Stimulated activated CD4-positive, alpha-beta T cell treated with anti-CD3 and anti-CD28 coated beads, Interleukin-1b, Interleukin-23, amount 100 ng/mL, for 48 hours (primary cell): ENCODE measurements around the gene SCARF2.
"Not testable (repeated sequence)": the region's sequence is repeated elsewhere in the genome, so short reads cannot be mapped to it uniquely, and the experiment has no call there.

ENCODE experiments used
- DNase-seq: peaks from one replicate; pipeline ENCODE4 v3.0.0-alpha.2; 2020

SCARF2 gene

DNA sequence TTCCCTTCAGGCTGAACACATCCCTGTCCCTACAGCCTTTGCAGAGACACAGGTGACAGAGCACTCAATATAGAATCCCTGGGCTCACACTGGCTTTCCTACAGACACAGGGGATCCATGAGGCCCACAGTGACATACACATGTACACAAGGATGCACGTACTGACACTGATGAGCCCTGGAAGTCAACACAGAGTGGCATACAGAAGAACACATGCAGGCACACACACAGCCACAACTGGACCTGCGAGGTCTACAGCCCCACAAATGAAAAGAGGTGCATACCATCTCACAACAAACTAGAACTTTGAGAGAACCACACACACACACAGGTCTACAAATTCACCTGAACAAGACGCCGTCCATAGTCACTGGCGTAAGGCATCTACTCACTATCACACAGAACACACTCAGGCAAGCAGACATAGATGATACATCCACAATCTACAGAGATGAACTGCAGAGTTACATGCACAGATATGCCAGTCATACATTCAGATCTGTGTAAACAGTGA lies 47.2 kb downstream of the SCARF2 start:
- DNase-seq, result no peak

DNA sequence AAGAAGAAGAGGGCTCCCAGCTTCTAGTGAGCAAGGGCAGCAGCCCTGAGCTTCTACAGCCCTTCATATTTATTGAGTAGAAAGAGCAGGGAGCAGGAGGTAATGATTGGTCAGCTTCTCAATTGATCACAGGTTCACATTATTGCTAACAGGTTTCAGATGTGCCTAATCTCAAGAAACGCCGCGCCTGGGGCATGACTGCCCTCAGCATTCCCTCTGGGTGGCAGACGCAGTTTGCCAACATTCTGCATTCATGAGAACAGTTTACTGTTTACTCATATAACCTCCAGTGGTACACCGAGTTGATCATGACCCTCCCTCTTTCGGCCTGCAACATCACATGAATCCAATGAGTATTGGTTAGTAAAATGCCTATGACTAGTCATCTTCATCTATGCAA lies 48.3 kb downstream of the SCARF2 start:
- DNase-seq, result no peak

GRCh38 chr22:20388200-20388599 lies 49.4 kb downstream of the SCARF2 start:
- no peak for DNase-seq

- DNase-seq, result no peak
These were observed 50.7 kb downstream of the SCARF2 start for GRCh38 chr22:20386972-20387371.

DNA sequence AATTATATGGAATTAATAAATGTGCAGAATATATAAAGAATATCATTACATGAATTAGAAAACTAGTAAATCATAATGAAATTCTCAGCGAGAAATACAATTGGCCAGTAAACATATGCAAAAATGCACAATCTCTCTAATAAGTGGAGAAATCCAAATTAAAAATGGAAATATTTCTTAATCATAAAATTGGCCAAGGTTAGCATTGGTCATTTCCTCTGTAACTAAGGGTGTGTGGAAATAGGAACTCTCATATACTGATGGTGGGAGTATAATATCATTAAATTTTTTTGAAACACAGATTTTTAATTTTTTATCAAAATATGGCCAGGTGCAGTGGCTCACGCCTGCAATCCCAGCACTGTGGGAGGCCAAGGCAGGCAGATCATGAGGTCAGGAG lies 51.3 kb downstream of the SCARF2 start:
- no peak for DNase-seq

GRCh38 chr22:20384865-20385264 lies 52.8 kb downstream of the SCARF2 start:
- no peak for DNase-seq

- DNase-seq, result no peak
These were observed 53.5 kb downstream of the SCARF2 start for GRCh38 chr22:20384171-20384570.

- DNase-seq, result no peak
These were observed 54.1 kb downstream of the SCARF2 start for GRCh38 chr22:20383538-20383937.

GRCh38 chr22:20380486-20380885 lies 57.1 kb downstream of the SCARF2 start:
- no peak for DNase-seq

DNA sequence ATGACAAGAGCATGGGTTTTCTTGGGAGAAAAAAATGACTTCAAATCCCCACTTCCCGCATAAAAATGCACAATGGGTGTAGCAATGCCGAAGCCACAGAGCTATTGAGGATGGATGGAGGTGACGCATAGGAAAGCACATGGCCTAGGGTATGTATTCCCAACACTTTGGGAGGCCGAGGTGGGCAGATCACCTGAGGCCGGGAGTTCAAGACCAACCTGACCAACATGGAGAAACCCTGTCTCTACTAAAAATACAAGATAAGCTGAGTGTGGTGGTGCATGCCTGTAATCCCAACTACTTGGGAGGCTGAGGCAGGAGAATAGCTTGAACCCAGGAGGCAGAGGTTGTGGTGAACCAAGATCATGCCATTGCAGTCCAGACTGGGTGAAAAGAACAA lies 58.9 kb downstream of the SCARF2 start:
- DNase-seq, result not testable (repeated sequence)

- no peak for DNase-seq
These were observed 59.5 kb downstream of the SCARF2 start for GRCh38 chr22:20378110-20378509.

GRCh38 chr22:20376983-20377382 lies 60.6 kb downstream of the SCARF2 start:
- not testable (repeated sequence) for DNase-seq

DNA sequence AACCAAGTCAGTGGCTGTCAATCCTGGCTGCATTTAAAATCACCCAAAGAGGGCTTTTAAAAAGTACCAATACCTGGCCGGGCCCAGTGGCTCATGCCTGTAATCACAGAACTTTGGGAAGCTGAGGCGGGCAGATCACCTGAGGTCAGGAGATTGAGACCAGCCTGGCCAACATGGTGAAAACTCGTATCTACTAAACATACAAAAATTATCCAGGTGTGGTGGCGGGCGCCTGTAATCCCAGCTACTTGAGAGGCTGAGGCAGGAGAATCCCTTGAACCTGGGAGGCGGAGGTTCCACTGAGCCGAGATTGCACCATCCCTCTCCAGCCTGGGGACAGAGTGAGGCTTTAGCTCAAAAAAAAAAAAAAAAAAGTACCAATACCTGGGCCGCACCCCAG lies 61.3 kb downstream of the SCARF2 start:
- not testable (repeated sequence) for DNase-seq
